Neural progenitor cell (in vitro differentiated cells): ENCODE results near the gene EPHA5. TPM values are rescaled to one million over a fixed set of nuclear protein-coding genes. Genes with fewer than 3 reads are reported as not detected.

Experiments
- DNase-seq: peaks from one replicate; pipeline ENCODE4 v3.0.0-alpha.2; 2016; ENCODE audit warnings: low spot score
- H2AFZ ChIP-seq: fragments of 200-600 bp; sonication (generic); replicated peaks from 2 replicates; pipeline ENCODE4 v1.6.1; 2016; ENCODE audit warnings: antibody characterized with exemption
- H3F3A ChIP-seq: fragments of 200-600 bp; sonication (generic); 2 replicates; pipeline ENCODE4 v1.6.1; 2016; ENCODE audit warnings: antibody characterized with exemption, low read depth
- H3K27ac ChIP-seq: fragments of 200-600 bp; sonication (generic); 2 replicates; pipeline ENCODE4 v1.5.1; 2016; ENCODE audit warnings: mild to moderate bottlenecking
- H3K27me3 ChIP-seq: fragments of 200-600 bp; sonication (generic); 2 replicates; pipeline ENCODE4 v1.6.1; 2016; ENCODE audit warnings: mild to moderate bottlenecking, moderate library complexity
- H3K36me3 ChIP-seq: fragments of 200-600 bp; sonication (generic); 2 replicates; pipeline ENCODE4 v1.5.1; 2016
- H3K4me1 ChIP-seq: fragments of 200-600 bp; sonication (generic); 2 replicates; pipeline ENCODE4 v1.6.1; 2016; ENCODE audit warnings: mixed run types
- H3K4me2 ChIP-seq: fragments of 200-600 bp; sonication (generic); 2 replicates; pipeline ENCODE4 v1.6.1; 2016
- H3K4me3 ChIP-seq: fragments of 200-600 bp; sonication (generic); 2 replicates; pipeline ENCODE4 v1.5.1; 2016
- H3K79me2 ChIP-seq: fragments of 200-600 bp; sonication (generic); 2 replicates; pipeline ENCODE4 v1.6.1; 2016; ENCODE audit warnings: low read depth
- H3K9ac ChIP-seq: fragments of 200-600 bp; sonication (generic); 2 replicates; pipeline ENCODE4 v1.6.1; 2016
- H3K9me3 ChIP-seq: fragments of 200-600 bp; sonication (generic); 2 replicates; pipeline ENCODE4 v1.5.1; 2016; ENCODE audit warnings: low read depth
- H4K20me1 ChIP-seq: fragments of 200-600 bp; sonication (generic); 2 replicates; pipeline ENCODE4 v1.6.1; 2016; ENCODE audit warnings: low read depth
- H3K27ac Mint-ChIP-seq: 3 replicates; pipeline ENCODE4 v1.8.0; 2021; ENCODE audit warnings: mixed read lengths
- H3K27me3 Mint-ChIP-seq: 2 replicates; pipeline ENCODE4 v1.8.0; 2022; ENCODE audit warnings: low read depth, mild to moderate bottlenecking, inconsistent platforms, moderate library complexity, mixed read lengths; ENCODE audit not compliant: insufficient read depth
- H3K36me3 Mint-ChIP-seq: 3 replicates; pipeline ENCODE4 v1.8.0; 2021; ENCODE audit warnings: mixed read lengths
- H3K4me1 Mint-ChIP-seq: 3 replicates; pipeline ENCODE4 v1.8.0; 2021; ENCODE audit warnings: mixed read lengths
- H3K4me3 Mint-ChIP-seq: 3 replicates; pipeline ENCODE4 v1.8.0; 2021; ENCODE audit warnings: mild to moderate bottlenecking, moderate library complexity, mixed read lengths
- H3K9me3 Mint-ChIP-seq: 3 replicates; pipeline ENCODE4 v1.8.0; 2020; ENCODE audit warnings: mixed read lengths
- EZH2 ChIP-seq: fragments of 200-600 bp; sonication (generic); IDR thresholded peaks from 2 replicates; pipeline ENCODE4 v1.6.1; 2017; ENCODE audit warnings: antibody characterized with exemption, mild to moderate bottlenecking, moderate library complexity
- EZH2phosphoT487 ChIP-seq: fragments of 200-600 bp; sonication (generic); IDR thresholded peaks from 2 replicates; pipeline ENCODE4 v1.6.1; 2017; ENCODE audit warnings: antibody characterized with exemption
- total RNA-seq: library from RNA; depleted of rRNA; stranded (reverse); fragments of >200 nt; gene quantifications from 2 replicates; pipeline ENCODE4 v1.2.3, GENCODE V29; 2015; ENCODE audit warnings: low replicate concordance
- TF ChIP-seq, protein P1 (sequence below): fragments of 200-600 bp; sonication (generic); IDR thresholded peaks from 2 replicates; pipeline ENCODE4 v1.5.1; 2017; ENCODE audit warnings: antibody characterized with exemption, mild to moderate bottlenecking

EPHA5 gene
- total RNA-seq, 1 donor from 2014 or later, result not detected

GRCh38 chr4:65589331-65589730 lies 81.0 kb downstream of the EPHA5 start:
- DNase-seq, result peak; percentile 48
- Mint-ChIP-seq H3K4me3 (no peak overlapping the region), H3K27ac (peak overlapping the region; percentile 35), H3K27me3 (peaks cover 2% of the 10 kb centered on the region), H3K36me3 (no peaks in the 10 kb centered on the region), H3K9me3 (peaks cover 2% of the 10 kb centered on the region), H3K4me1 (peaks cover 38% of the 10 kb centered on the region)
- peaks cover 37% of the 10 kb centered on the region for H3K4me1 ChIP-seq
- TF ChIP-seq EZH2phosphoT487 (no peak), EZH2 (no peak)
- TF ChIP-seq, protein P1, sequence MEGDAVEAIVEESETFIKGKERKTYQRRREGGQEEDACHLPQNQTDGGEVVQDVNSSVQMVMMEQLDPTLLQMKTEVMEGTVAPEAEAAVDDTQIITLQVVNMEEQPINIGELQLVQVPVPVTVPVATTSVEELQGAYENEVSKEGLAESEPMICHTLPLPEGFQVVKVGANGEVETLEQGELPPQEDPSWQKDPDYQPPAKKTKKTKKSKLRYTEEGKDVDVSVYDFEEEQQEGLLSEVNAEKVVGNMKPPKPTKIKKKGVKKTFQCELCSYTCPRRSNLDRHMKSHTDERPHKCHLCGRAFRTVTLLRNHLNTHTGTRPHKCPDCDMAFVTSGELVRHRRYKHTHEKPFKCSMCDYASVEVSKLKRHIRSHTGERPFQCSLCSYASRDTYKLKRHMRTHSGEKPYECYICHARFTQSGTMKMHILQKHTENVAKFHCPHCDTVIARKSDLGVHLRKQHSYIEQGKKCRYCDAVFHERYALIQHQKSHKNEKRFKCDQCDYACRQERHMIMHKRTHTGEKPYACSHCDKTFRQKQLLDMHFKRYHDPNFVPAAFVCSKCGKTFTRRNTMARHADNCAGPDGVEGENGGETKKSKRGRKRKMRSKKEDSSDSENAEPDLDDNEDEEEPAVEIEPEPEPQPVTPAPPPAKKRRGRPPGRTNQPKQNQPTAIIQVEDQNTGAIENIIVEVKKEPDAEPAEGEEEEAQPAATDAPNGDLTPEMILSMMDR, result no peak
- H3K36me3 ChIP-seq, result no peaks in the 10 kb centered on the region
- no peak overlapping the region for H3K4me3 ChIP-seq
- peak overlapping the region; percentile 37 for H3K4me2 ChIP-seq
- no peaks in the 10 kb centered on the region for H3K9me3 ChIP-seq
- H3K27ac ChIP-seq, result peak overlapping the region; percentile 74
- H2AFZ ChIP-seq, result no peak overlapping the region
- peaks cover 8% of the 10 kb centered on the region for H3F3A ChIP-seq
- H3K9ac ChIP-seq, result no peak overlapping the region
- no peaks in the 10 kb centered on the region for H4K20me1 ChIP-seq
- H3K79me2 ChIP-seq, result no peaks in the 10 kb centered on the region
- no peaks in the 10 kb centered on the region for H3K27me3 ChIP-seq

DNA sequence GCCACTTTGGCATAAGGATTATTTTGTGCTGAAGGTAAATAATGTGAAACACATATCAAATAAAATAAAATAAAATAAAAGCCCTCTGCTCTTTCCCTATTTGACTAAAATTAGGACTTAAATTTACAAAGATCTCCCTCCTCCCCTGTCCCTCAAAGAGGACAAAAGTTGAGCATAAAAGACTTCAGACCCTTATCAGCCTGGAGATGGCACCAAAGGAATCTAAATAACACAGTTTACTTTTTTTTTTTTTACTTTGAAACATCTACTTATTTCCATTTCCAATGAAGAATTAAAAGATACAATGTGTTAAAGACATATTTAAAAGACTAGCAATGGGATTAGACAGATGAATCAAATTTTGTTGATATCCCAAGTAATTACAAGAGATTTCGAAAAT lies 89.7 kb downstream of the EPHA5 start:
- H3K4me2 ChIP-seq, result no peak overlapping the region
- H3K27ac Mint-ChIP-seq, result no peak overlapping the region
- peak; percentile 22 for DNase-seq
- H3K36me3 Mint-ChIP-seq, result no peaks in the 10 kb centered on the region
- H3K27me3 ChIP-seq, result no peaks in the 10 kb centered on the region
- no peaks in the 10 kb centered on the region for H3K79me2 ChIP-seq
- H3K4me3 ChIP-seq, result no peak overlapping the region
- no peak overlapping the region for H3K4me3 Mint-ChIP-seq
- no peaks in the 10 kb centered on the region for H4K20me1 ChIP-seq
- peaks cover 16% of the 10 kb centered on the region for H3K4me1 ChIP-seq
- TF ChIP-seq, protein P1, result peak; percentile 49
- TF ChIP-seq EZH2phosphoT487 (no peak), EZH2 (no peak)
- no peaks in the 10 kb centered on the region for H3K9me3 ChIP-seq
- no peaks in the 10 kb centered on the region for H3K9me3 Mint-ChIP-seq
- H3K9ac ChIP-seq, result no peak overlapping the region
- no peaks in the 10 kb centered on the region for H3F3A ChIP-seq
- no peaks in the 10 kb centered on the region for H3K4me1 Mint-ChIP-seq
- no peaks in the 10 kb centered on the region for H3K27me3 Mint-ChIP-seq
- no peaks in the 10 kb centered on the region for H3K36me3 ChIP-seq
- no peak overlapping the region for H2AFZ ChIP-seq
- H3K27ac ChIP-seq, result no peak overlapping the region

- no peak overlapping the region for H3K27ac Mint-ChIP-seq
- no peaks in the 10 kb centered on the region for H3K27me3 Mint-ChIP-seq
- Histone ChIP-seq H3K36me3 (no peaks in the 10 kb centered on the region), H3K9me3 (no peaks in the 10 kb centered on the region), H3K4me3 (no peak overlapping the region), H3F3A (no peaks in the 10 kb centered on the region), H3K27me3 (no peaks in the 10 kb centered on the region), H3K9ac (no peak overlapping the region), H2AFZ (no peak overlapping the region), H3K79me2 (no peaks in the 10 kb centered on the region), H3K4me2 (no peak overlapping the region), H3K4me1 (no peaks in the 10 kb centered on the region), H3K27ac (no peak overlapping the region), H4K20me1 (no peaks in the 10 kb centered on the region)
- peaks cover 8% of the 10 kb centered on the region for H3K4me1 Mint-ChIP-seq
- DNase-seq, result no peak
- H3K36me3 Mint-ChIP-seq, result no peaks in the 10 kb centered on the region
- no peak for TF ChIP-seq EZH2
- TF ChIP-seq, protein P1, result no peak
- no peak for TF ChIP-seq EZH2phosphoT487
- H3K4me3 Mint-ChIP-seq, result no peak overlapping the region
- H3K9me3 Mint-ChIP-seq, result no peaks in the 10 kb centered on the region
These were observed 103.8 kb downstream of the EPHA5 start for GRCh38 chr4:65566473-65566872.
